SK-N-MC (cell line): ENCODE measurements around the gene RNASEH1.
"Not testable (repeated sequence)": the region's sequence is repeated elsewhere in the genome, so short reads cannot be mapped to it uniquely, and the experiment has no call there.

Experiments
- DNase-seq: peaks from one replicate; pipeline ENCODE4 v3.0.0-alpha.2; 2011; ENCODE audit warnings: low read depth, low spot score
- H3K27ac ChIP-seq: fragments of 200-600 bp; sonication (generic); 2 replicates; pipeline ENCODE4 v1.5.1; 2016; ENCODE audit warnings: mixed run types
- H3K36me3 ChIP-seq: fragments of 200-600 bp; sonication (generic); 2 replicates; pipeline ENCODE4 v1.6.1; 2017; ENCODE audit warnings: antibody characterized with exemption, low read length, mixed read lengths; ENCODE audit not compliant: insufficient read depth
- H3K4me3 ChIP-seq: fragments of 200-600 bp; sonication (generic); 2 replicates; pipeline ENCODE4 v1.5.1; 2016
- H3K9ac ChIP-seq: fragments of 200-600 bp; sonication (generic); 2 replicates; pipeline ENCODE4 v1.8.0; 2017; ENCODE audit warnings: mixed run types, mixed read lengths; ENCODE audit not compliant: insufficient read length
- H3K9me3 ChIP-seq: fragments of 200-600 bp; sonication (generic); 2 replicates; pipeline ENCODE4 v1.6.1; 2017; ENCODE audit warnings: low read depth, mild to moderate bottlenecking, antibody characterized with exemption, low read length, moderate library complexity, mixed read lengths
- EZH2 ChIP-seq: fragments of 200-600 bp; sonication (generic); IDR thresholded peaks from one replicate; pipeline ENCODE4 v1.6.1; 2017; ENCODE audit warnings: antibody characterized with exemption
- FOXP2 ChIP-seq: optimal IDR thresholded peaks from 2 replicates; pipeline ENCODE3; 2011; ENCODE audit warnings: mild to moderate bottlenecking, moderate library complexity; ENCODE audit not compliant: insufficient read depth; ENCODE audit errors: extremely low read length, control extremely low read depth
- POLR2AphosphoS5 ChIP-seq: IDR thresholded peaks from 2 replicates; pipeline ENCODE4 v1.6.1; 2012; ENCODE audit warnings: mild to moderate bottlenecking, low read depth, low read length, borderline replicate concordance

The RNASEH1 gene

GRCh38 chr2:3574155-3574554 lies 16.0 kb upstream of the RNASEH1 start:
- Histone ChIP-seq H3K36me3 (peaks cover 36% of the 10 kb centered on the region), H3K9me3 (no peaks in the 10 kb centered on the region), H3K4me3 (peak overlapping the region; percentile 98), H3K27ac (no peak overlapping the region), H3K9ac (no peak overlapping the region)
- TF ChIP-seq POLR2AphosphoS5 (no peak), EZH2 (no peak), FOXP2 (no peak)
- no peak for DNase-seq

GRCh38 chr2:3572620-3573019 lies 14.5 kb upstream of the RNASEH1 start:
- TF ChIP-seq FOXP2: no peak
- no peak for TF ChIP-seq POLR2AphosphoS5
- Histone ChIP-seq H3K4me3 (no peak overlapping the region), H3K27ac (no peak overlapping the region), H3K9me3 (no peaks in the 10 kb centered on the region), H3K9ac (no peak overlapping the region), H3K36me3 (peaks cover 20% of the 10 kb centered on the region)
- DNase-seq: no peak

- no peak for TF ChIP-seq FOXP2
- no peak for TF ChIP-seq POLR2AphosphoS5
- peaks cover 7% of the 10 kb centered on the region for H3K36me3 ChIP-seq
- no peak for DNase-seq
- no peak overlapping the region for H3K9ac ChIP-seq
- no peak overlapping the region for H3K4me3 ChIP-seq
- no peaks in the 10 kb centered on the region for H3K9me3 ChIP-seq
- no peak overlapping the region for H3K27ac ChIP-seq
Observed at GRCh38 chr2:3571284-3571683, 13.2 kb upstream of the RNASEH1 start.

DNA sequence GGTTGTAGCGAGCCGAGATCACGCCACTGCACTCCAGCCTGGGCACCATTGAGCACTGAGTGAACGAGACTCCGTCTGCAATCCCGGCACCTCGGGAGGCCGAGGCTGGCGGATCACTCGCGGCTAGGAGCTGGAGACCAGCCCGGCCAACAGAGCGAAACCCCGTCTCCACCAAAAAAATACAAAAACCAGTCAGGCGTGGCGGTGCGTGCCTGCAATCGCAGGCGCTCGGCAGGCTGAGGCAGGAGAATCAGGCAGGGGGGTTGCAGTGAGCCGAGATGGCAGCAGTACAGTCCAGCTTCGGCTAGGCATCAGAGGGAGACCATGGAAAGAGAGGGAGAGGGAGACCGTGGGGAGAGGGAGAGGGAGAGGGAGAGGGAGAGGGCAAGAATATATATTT lies 11.5 kb upstream of the RNASEH1 start:
- not testable (repeated sequence) for H3K4me3 ChIP-seq, H3K27ac ChIP-seq, H3K9ac ChIP-seq, DNase-seq, H3K9me3 ChIP-seq, H3K36me3 ChIP-seq

DNA sequence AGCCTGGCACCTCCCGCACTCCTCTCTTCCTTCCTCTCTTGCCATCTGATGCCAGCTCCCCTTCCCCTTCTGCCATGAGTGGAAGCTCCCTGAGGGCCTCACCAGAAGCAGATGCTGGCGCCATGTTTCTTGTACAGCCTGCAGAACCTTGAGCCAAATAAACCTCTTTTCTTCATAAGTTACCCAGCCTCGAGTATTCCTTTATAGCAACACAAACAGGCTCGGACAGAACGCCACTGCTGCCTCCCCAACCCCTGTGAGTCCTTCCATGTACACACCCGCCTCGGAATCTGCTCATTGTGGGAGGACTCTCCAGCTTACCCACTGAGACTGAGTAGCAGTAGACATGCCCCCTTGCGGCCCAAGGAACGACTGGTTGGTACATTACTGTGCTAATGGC lies 8.7 kb upstream of the RNASEH1 start:
- no peak overlapping the region for H3K27ac ChIP-seq
- no peaks in the 10 kb centered on the region for H3K9me3 ChIP-seq
- H3K36me3 ChIP-seq: no peaks in the 10 kb centered on the region
- TF ChIP-seq FOXP2 (no peak), EZH2 (no peak), POLR2AphosphoS5 (no peak)
- H3K9ac ChIP-seq: no peak overlapping the region
- DNase-seq: no peak
- no peak overlapping the region for H3K4me3 ChIP-seq

DNA sequence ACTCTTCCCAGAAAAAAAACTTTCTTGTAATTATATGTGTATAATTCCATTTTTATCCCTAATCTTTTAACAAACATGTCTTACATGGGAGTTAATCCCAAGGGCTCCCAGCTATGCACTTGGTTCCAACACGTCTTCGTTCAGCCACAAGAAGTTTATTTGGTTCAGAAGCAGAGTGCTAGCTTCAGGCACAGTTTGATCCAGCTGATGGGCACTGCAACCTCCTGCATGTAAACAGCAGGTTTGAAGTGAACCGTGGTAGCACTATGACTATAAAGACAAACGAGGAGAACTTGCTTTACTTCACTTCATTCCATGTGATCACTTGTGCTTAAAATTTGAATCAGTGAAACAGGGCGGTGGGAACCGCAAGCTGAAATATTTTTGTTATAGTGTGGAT lies 7.0 kb upstream of the RNASEH1 start:
- no peaks in the 10 kb centered on the region for H3K36me3 ChIP-seq
- no peak overlapping the region for H3K27ac ChIP-seq
- no peak overlapping the region for H3K4me3 ChIP-seq
- no peak for DNase-seq
- no peak for TF ChIP-seq FOXP2
- no peak for TF ChIP-seq EZH2
- TF ChIP-seq POLR2AphosphoS5: no peak
- no peak overlapping the region for H3K9ac ChIP-seq
- H3K9me3 ChIP-seq: no peaks in the 10 kb centered on the region

GRCh38 chr2:3563521-3563976 lies 5.4 kb upstream of the RNASEH1 start:
- no peak overlapping the region for H3K4me3 ChIP-seq
- DNase-seq: no peak
- no peaks in the 10 kb centered on the region for H3K9me3 ChIP-seq
- TF ChIP-seq FOXP2 (no peak), POLR2AphosphoS5 (no peak), EZH2 (no peak)
- no peaks in the 10 kb centered on the region for H3K36me3 ChIP-seq
- H3K9ac ChIP-seq: no peak overlapping the region
- no peak overlapping the region for H3K27ac ChIP-seq

GRCh38 chr2:3557639-3558204 lies 411 bp downstream of the RNASEH1 start:
- H3K36me3 ChIP-seq: peaks cover 41% of the 10 kb centered on the region
- H3K27ac ChIP-seq: peak overlapping the region; percentile 79
- peak overlapping the region; percentile 96 for H3K4me3 ChIP-seq
- H3K9me3 ChIP-seq: no peaks in the 10 kb centered on the region
- no peak for TF ChIP-seq POLR2AphosphoS5
- TF ChIP-seq FOXP2: no peak
- no peak for TF ChIP-seq EZH2
- no peak for DNase-seq
- peak overlapping the region; percentile 98 for H3K9ac ChIP-seq

GRCh38 chr2:3553946-3554345 lies 4.2 kb downstream of the RNASEH1 start:
- peaks cover 74% of the 10 kb centered on the region for H3K36me3 ChIP-seq
- H3K9ac ChIP-seq: no peak overlapping the region
- DNase-seq: no peak
- H3K27ac ChIP-seq: no peak overlapping the region
- TF ChIP-seq EZH2 (no peak), FOXP2 (no peak), POLR2AphosphoS5 (no peak)
- H3K9me3 ChIP-seq: no peaks in the 10 kb centered on the region
- no peak overlapping the region for H3K4me3 ChIP-seq
